Mucosa of stomach (tissue), 1 donor: ENCODE results near the gene SLC10A1.

ENCODE experiments used
- H3K27me3 ChIP-seq: one replicate; pipeline ENCODE4 v1.7.0; 2013; ENCODE audit warnings: mild to moderate bottlenecking, low read length; ENCODE audit not compliant: control insufficient read depth, insufficient read depth
- H3K36me3 ChIP-seq: one replicate; pipeline ENCODE4 v1.7.0; 2013; ENCODE audit warnings: low read length; ENCODE audit not compliant: control insufficient read depth, insufficient read depth
- H3K4me1 ChIP-seq: one replicate; pipeline ENCODE4 v1.7.0; 2013; ENCODE audit warnings: mild to moderate bottlenecking, low read length; ENCODE audit not compliant: control insufficient read depth, insufficient read depth
- H3K4me3 ChIP-seq: one replicate; pipeline ENCODE4 v1.7.0; 2013; ENCODE audit warnings: low read length
- H3K9ac ChIP-seq: one replicate; pipeline ENCODE4 v1.7.0; 2013; ENCODE audit warnings: mild to moderate bottlenecking, low read length, moderate library complexity
- H3K9me3 ChIP-seq: one replicate; pipeline ENCODE4 v1.7.0; 2013; ENCODE audit warnings: mild to moderate bottlenecking, low read length, moderate library complexity; ENCODE audit not compliant: control insufficient read depth
- donor health status: Pancreatic carcinoma.

SLC10A1 gene

GRCh38 chr14:69804902-69805301 lies 7.9 kb upstream of the SLC10A1 start:
- H3K9ac ChIP-seq = no peak overlapping the region
- no peaks in the 10 kb centered on the region for H3K9me3 ChIP-seq
- peaks cover 9% of the 10 kb centered on the region for H3K4me1 ChIP-seq
- H3K36me3 ChIP-seq = no peaks in the 10 kb centered on the region
- no peaks in the 10 kb centered on the region for H3K27me3 ChIP-seq
- H3K4me3 ChIP-seq = no peak overlapping the region

DNA sequence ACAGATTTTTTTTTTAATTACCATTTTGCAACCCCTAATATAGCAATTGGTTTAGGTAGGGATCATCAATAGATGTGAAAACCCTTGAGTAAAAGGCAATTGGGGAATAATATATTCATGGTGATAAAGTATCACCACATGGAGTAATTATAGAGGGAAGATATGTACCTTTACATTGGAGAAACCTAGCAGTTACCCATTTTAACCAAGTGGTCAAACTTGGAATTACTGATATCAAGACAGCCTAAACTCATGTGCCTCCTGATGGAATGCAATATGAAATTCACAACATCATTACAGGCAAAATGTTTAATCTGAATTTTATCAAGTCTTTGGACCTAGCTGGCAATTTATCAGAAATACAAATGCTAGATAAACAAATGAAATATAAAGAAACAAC lies 6.7 kb upstream of the SLC10A1 start:
- no peaks in the 10 kb centered on the region for H3K36me3 ChIP-seq
- H3K4me3 ChIP-seq = no peak overlapping the region
- no peak overlapping the region for H3K9ac ChIP-seq
- peaks cover under 1% of the 10 kb centered on the region for H3K4me1 ChIP-seq
- H3K27me3 ChIP-seq = no peaks in the 10 kb centered on the region
- no peaks in the 10 kb centered on the region for H3K9me3 ChIP-seq

GRCh38 chr14:69798339-69798735 lies 1.3 kb upstream of the SLC10A1 start:
- H3K9ac ChIP-seq = no peak overlapping the region
- H3K4me1 ChIP-seq = peaks cover 18% of the 10 kb centered on the region

DNA sequence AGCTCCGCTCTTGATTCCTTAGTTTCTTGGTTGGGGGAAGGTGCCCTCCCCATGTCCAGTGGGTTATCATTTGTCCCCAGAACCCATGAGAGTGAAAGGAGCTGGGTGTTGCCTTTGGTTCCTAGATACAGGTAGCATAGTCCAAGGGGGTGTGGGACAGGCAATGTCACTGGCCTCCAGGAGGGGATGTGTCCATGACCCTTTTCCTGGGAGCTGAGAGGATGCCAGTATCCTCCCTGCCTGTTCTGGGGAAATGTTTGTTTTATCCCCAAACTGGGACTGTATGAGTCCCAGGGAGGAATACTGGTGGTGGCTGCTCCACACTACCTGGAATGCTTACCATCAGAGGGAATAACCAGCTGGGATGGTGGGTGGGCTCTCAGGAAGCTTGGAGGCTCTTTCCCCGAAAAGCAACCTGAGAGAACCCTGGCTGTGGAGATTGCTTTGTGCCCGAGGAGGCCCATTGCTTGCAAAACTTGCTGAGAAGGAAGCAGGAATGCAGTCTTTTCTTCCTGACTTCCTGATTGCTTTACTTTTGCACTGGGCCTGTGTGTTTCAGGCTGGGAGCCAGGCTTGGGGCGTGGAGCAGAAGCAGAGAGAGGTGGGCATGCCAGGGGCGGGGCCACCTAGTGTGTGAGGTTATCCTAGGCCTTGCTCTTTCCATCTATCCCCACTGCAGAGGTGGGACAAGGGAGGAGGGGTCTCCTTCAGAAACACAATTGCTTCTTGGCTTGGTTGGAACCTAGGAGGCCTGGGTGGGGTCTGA lies 715 bp upstream of the SLC10A1 start:
- Histone ChIP-seq H3K9ac (no peak overlapping the region), H3K9me3 (no peaks in the 10 kb centered on the region), H3K36me3 (no peaks in the 10 kb centered on the region), H3K4me3 (no peak overlapping the region), H3K27me3 (no peaks in the 10 kb centered on the region), H3K4me1 (peaks cover 18% of the 10 kb centered on the region)

More at GRCh38 chr14:69798339-69798735, 1.3 kb upstream of the SLC10A1 start:
- H3K36me3 ChIP-seq = no peaks in the 10 kb centered on the region
- no peak overlapping the region for H3K4me3 ChIP-seq
- no peaks in the 10 kb centered on the region for H3K9me3 ChIP-seq
- H3K27me3 ChIP-seq = no peaks in the 10 kb centered on the region

DNA sequence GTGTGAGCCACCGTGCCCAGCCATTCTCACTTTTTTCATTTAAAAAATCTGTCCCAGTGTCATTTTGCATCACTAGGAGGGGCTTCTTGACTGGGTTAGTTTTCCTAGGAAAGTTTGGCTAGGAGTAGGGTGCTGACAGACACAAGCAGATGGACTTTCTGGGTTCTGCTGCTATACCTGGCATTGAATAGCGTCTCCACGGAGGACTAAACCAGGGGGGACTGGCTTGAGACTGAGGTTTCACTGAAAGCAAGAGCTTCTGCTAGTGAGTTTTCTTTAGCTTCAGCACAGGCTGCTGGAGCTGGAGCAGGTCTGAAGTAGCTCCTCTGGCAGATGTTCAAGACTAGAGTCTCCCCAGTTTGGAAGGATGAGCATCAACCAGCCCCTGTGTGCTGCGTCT lies 1.4 kb downstream of the SLC10A1 start:
- Histone ChIP-seq H3K4me3 (no peak overlapping the region), H3K4me1 (peaks cover 18% of the 10 kb centered on the region), H3K27me3 (no peaks in the 10 kb centered on the region), H3K36me3 (no peaks in the 10 kb centered on the region), H3K9ac (no peak overlapping the region), H3K9me3 (no peaks in the 10 kb centered on the region)

GRCh38 chr14:69794791-69795190 lies 2.2 kb downstream of the SLC10A1 start:
- H3K9me3 ChIP-seq = no peaks in the 10 kb centered on the region
- no peak overlapping the region for H3K9ac ChIP-seq
- H3K27me3 ChIP-seq = no peaks in the 10 kb centered on the region
- H3K36me3 ChIP-seq = no peaks in the 10 kb centered on the region
- no peak overlapping the region for H3K4me3 ChIP-seq
- peaks cover 18% of the 10 kb centered on the region for H3K4me1 ChIP-seq

GRCh38 chr14:69792887-69793421 lies 4.1 kb downstream of the SLC10A1 start:
- H3K36me3 ChIP-seq = no peaks in the 10 kb centered on the region

DNA sequence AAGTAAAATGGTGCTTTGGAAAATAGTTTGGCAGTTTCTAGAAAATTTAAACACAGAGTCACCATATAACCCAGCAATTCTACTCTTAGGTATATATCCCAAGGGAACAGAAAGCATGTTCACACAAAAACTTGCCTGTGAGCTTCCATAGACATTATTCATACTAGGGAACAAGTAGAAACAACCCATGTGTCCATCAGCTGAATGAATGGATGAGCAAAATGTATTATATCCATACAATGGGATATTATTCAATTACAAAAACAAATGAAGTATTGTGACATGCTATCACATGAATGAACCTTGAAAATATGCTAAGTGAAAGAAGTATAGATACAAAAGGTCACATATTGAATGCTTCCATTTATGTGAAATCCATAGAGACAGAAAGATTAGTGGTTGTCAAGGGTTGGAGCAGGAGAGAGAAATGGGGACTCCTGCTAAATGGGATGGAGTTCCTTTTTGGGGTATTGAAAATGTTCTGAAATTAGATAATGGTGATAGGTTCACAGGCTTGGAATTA lies 7.9 kb downstream of the SLC10A1 start:
- Histone ChIP-seq H3K9me3 (no peaks in the 10 kb centered on the region), H3K27me3 (no peaks in the 10 kb centered on the region), H3K9ac (no peak overlapping the region)

More at GRCh38 chr14:69792887-69793421, 4.1 kb downstream of the SLC10A1 start:
- no peaks in the 10 kb centered on the region for H3K9me3 ChIP-seq
- peaks cover 12% of the 10 kb centered on the region for H3K4me1 ChIP-seq
- no peak overlapping the region for H3K9ac ChIP-seq
- H3K27me3 ChIP-seq = no peaks in the 10 kb centered on the region
- no peak overlapping the region for H3K4me3 ChIP-seq

GRCh38 chr14:69786603-69787002 lies 10.4 kb downstream of the SLC10A1 start:
- Histone ChIP-seq H3K4me1 (no peaks in the 10 kb centered on the region), H3K36me3 (no peaks in the 10 kb centered on the region), H3K27me3 (no peaks in the 10 kb centered on the region), H3K9ac (no peak overlapping the region), H3K4me3 (no peak overlapping the region), H3K9me3 (no peaks in the 10 kb centered on the region)

More for the DNA sequence above, 7.9 kb downstream of the SLC10A1 start:
- H3K4me1 ChIP-seq = no peaks in the 10 kb centered on the region
- H3K4me3 ChIP-seq = no peak overlapping the region
- no peaks in the 10 kb centered on the region for H3K36me3 ChIP-seq

DNA sequence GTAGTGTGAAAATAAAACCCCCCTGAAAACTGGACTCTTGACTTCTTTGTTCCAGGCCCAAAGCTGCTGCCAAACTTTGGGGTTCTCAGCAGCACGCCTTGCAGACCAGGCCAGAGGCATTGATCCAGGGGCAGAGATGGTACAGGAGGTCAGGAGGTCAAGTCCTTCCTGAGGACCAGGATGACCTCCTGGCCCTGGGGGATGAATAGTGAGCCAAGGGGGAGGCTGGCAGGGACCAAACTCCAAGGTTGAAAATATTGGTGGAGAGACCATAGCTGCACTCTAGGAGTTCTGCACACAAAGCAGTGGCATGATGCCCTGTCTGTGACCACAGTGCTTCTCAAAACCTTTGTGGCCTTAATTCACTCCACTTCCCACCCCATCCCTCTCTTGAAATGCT lies 12.1 kb downstream of the SLC10A1 start:
- Histone ChIP-seq H3K9me3 (no peaks in the 10 kb centered on the region), H3K9ac (no peak overlapping the region), H3K27me3 (no peaks in the 10 kb centered on the region), H3K4me3 (no peak overlapping the region), H3K36me3 (no peaks in the 10 kb centered on the region), H3K4me1 (no peaks in the 10 kb centered on the region)

GRCh38 chr14:69780952-69781351 lies 16.1 kb downstream of the SLC10A1 start:
- Histone ChIP-seq H3K4me1 (no peaks in the 10 kb centered on the region), H3K9ac (no peak overlapping the region), H3K9me3 (no peaks in the 10 kb centered on the region), H3K4me3 (no peak overlapping the region), H3K27me3 (no peaks in the 10 kb centered on the region), H3K36me3 (peaks cover 7% of the 10 kb centered on the region)

GRCh38 chr14:69780092-69780491 lies 16.9 kb downstream of the SLC10A1 start:
- Histone ChIP-seq H3K4me1 (no peaks in the 10 kb centered on the region), H3K36me3 (peaks cover 7% of the 10 kb centered on the region), H3K9ac (no peak overlapping the region), H3K9me3 (no peaks in the 10 kb centered on the region), H3K4me3 (no peak overlapping the region), H3K27me3 (no peaks in the 10 kb centered on the region)
